ENCODE data around the gene TGFBR3L. TPM values are rescaled to one million over a fixed set of nuclear protein-coding genes. Genes with fewer than 3 reads are reported as not detected.
A peak's percentile ranks its signal among the peaks of the same experiment; 100 is the strongest.
"Not testable (repeated sequence)": the region's sequence is repeated elsewhere in the genome, so short reads cannot be mapped to it uniquely, and the experiment has no call there.

The TGFBR3L gene
- total RNA-seq, 1 experiment from 2014 or later = 9.8 TPM

DNA sequence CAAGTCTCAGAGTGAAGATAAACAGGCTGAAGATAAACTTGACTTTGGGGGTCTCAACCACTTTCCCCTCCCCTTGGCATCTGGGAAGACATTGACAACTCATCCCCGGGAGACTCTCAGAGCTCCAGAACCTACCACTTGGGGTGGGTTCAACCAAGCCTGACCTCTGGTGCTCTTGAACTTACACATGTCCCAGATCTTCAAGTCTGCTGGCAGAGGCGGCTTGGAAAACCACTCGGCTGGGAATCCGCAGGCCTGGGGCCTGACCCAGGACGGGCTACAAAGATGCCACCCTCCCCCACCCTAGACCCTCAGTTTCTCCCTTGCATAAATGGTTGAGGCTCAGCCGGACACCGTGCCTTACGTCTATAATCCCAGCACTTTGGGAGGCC is 25.8 kb upstream of the TGFBR3L start:
- Mint-ChIP-seq H3K27ac (ENCODE audit: unreplicated experiment) (peak overlapping the region; percentile 19), H3K27me3 (ENCODE audit: insufficient read depth, unreplicated experiment) (no peaks in the 10 kb centered on the region), H3K9me3 (ENCODE audit: unreplicated experiment) (no peaks in the 10 kb centered on the region), H3K4me1 (ENCODE audit: low read depth, unreplicated experiment) (no peaks in the 10 kb centered on the region), H3K36me3 (ENCODE audit: insufficient read depth, unreplicated experiment) (no peaks in the 10 kb centered on the region), H3K4me3 (ENCODE audit: unreplicated experiment) (peak overlapping the region; percentile 70)
- POLR2A ChIA-PET = interaction anchor here (0.5 to 2.3 kb wide), 5 partner anchors 8 to 318 kb away, joined by 3 to 12 read pairs (median 6); partner anchors contain the start of genes MAP2K7 and TIMM44
- no peaks in the 10 kb centered on the region for H3K9me3 ChIP-seq
- H3K4me3 ChIP-seq (ENCODE audit: low read depth, low read length) = peak overlapping the region; percentile 66
- TF ChIP-seq CTCF (IDR thresholded peaks at IDR 0.05; ENCODE audit: insufficient read depth in 1 of 2, low read depth in 1 of 2, low read length in 1 of 2, severe bottlenecking in 1 of 2, unreplicated experiment in 1 of 2) = no peak
- H3K36me3 ChIP-seq (ENCODE audit: control insufficient read depth, insufficient read depth, low read length) = no peaks in the 10 kb centered on the region
- no peak for DNase-seq
- BruUV-seq (replicated peaks) = TSS peak; percentile 86
- intact Hi-C loops (cut with micrococcal nuclease; ENCODE audit: unreplicated experiment) = loop anchor here (2.0 to 5.0 kb wide), 2 partner anchors 14 to 37 kb away; partner anchors contain the start of gene MAP2K7
- H3K27me3 ChIP-seq (replicated peaks; ENCODE audit: control insufficient read depth, insufficient read depth, low read length) = no peaks in the 10 kb centered on the region
- CTCF ChIA-PET = interaction anchor here (0.7 to 1.2 kb wide), 2 partner anchors 20 to 344 kb away, joined by 3 to 8 read pairs; no protein-coding TSS in a partner anchor
- H3K4me1 ChIP-seq = peaks cover 10% of the 10 kb centered on the region; the same call in 1 of the 2 replicates

GRCh38 chr19:7893362-7894101 is 21.1 kb upstream of the TGFBR3L start:
- H3K27me3 ChIP-seq (replicated peaks; ENCODE audit: control insufficient read depth, insufficient read depth, low read length); H3K9me3 ChIP-seq; intact Hi-C loops (cut with micrococcal nuclease; ENCODE audit: unreplicated experiment); H3K9me3 Mint-ChIP-seq (ENCODE audit: unreplicated experiment); DNase-seq; BruUV-seq (replicated peaks); POLR2A ChIA-PET; H3K27me3 Mint-ChIP-seq (ENCODE audit: insufficient read depth, unreplicated experiment); H3K36me3 Mint-ChIP-seq (ENCODE audit: insufficient read depth, unreplicated experiment); H3K4me3 ChIP-seq (ENCODE audit: low read depth, low read length); H3K4me1 ChIP-seq; H3K4me3 Mint-ChIP-seq (ENCODE audit: unreplicated experiment); H3K27ac Mint-ChIP-seq (ENCODE audit: unreplicated experiment); H3K4me1 Mint-ChIP-seq (ENCODE audit: low read depth, unreplicated experiment); H3K36me3 ChIP-seq (ENCODE audit: control insufficient read depth, insufficient read depth, low read length): not testable (repeated sequence)
- CTCF ChIA-PET = interaction anchor here (1.2 kb wide), 1 partner anchor 24 kb away, joined by 3 read pairs; no protein-coding TSS in a partner anchor

- no peaks in the 10 kb centered on the region for H3K9me3 ChIP-seq
- H3K36me3 ChIP-seq (ENCODE audit: control insufficient read depth, insufficient read depth, low read length) = no peaks in the 10 kb centered on the region
- no TSS peak for BruUV-seq (replicated peaks)
- no peaks in the 10 kb centered on the region for H3K4me1 ChIP-seq
- H3K4me3 Mint-ChIP-seq (ENCODE audit: unreplicated experiment) = no peak overlapping the region
- H3K27me3 Mint-ChIP-seq (ENCODE audit: insufficient read depth, unreplicated experiment) = no peaks in the 10 kb centered on the region
- ChIA-PET CTCF (no interaction called here), POLR2A (no interaction called here)
- H3K27me3 ChIP-seq (replicated peaks; ENCODE audit: control insufficient read depth, insufficient read depth, low read length) = no peaks in the 10 kb centered on the region
- H3K27ac Mint-ChIP-seq (ENCODE audit: unreplicated experiment) = no peak overlapping the region
- H3K4me3 ChIP-seq (ENCODE audit: low read depth, low read length) = no peak overlapping the region
- DNase-seq = no peak
- TF ChIP-seq CTCF (IDR thresholded peaks at IDR 0.05; ENCODE audit: insufficient read depth in 1 of 2, low read depth in 1 of 2, low read length in 1 of 2, severe bottlenecking in 1 of 2, unreplicated experiment in 1 of 2) = no peak
- H3K36me3 Mint-ChIP-seq (ENCODE audit: insufficient read depth, unreplicated experiment) = peaks cover 10% of the 10 kb centered on the region
- intact Hi-C loops (cut with micrococcal nuclease; ENCODE audit: unreplicated experiment) = no loop called here
- no peaks in the 10 kb centered on the region for H3K9me3 Mint-ChIP-seq (ENCODE audit: unreplicated experiment)
- no peaks in the 10 kb centered on the region for H3K4me1 Mint-ChIP-seq (ENCODE audit: low read depth, unreplicated experiment)
Observed at GRCh38 chr19:7894612-7895309, 19.9 kb upstream of the TGFBR3L start.
